ENCODE data around the gene LGALS13.

- TF ChIP-seq EZH2phosphoT487 (conservative IDR thresholded peaks at IDR 0.05; ENCODE audit: low read length) (no peak), CTCF (IDR thresholded peaks at IDR 0.05; ENCODE audit: insufficient read depth, low read length, poor library complexity, severe bottlenecking) (no peak)
These were observed 6.4 kb upstream of the LGALS13 start for GRCh38 chr19:39595950-39596349.

Data from SU-DHL-6 (cell line).